OCI-LY3 (cell line): ENCODE measurements around the gene CLVS2.

Experiments used
- H2AFZ ChIP-seq: fragments of 200-600, 300-600 bp; shearing (Covaris generic); 2 replicates; pipeline ENCODE4 v1.6.0; 2014; ENCODE audit warnings: antibody characterized with exemption, low read depth, low read length
- H3K27ac ChIP-seq: fragments of 200-600, 300-600 bp; sonication (generic); 2 replicates; pipeline ENCODE4 v1.5.1; 2014; ENCODE audit warnings: mild to moderate bottlenecking, low read length, moderate library complexity, mixed read lengths
- H3K27me3 ChIP-seq: fragments of 200-600, 300-600 bp; sonication (generic); 2 replicates; pipeline ENCODE4 v1.6.1; 2014; ENCODE audit warnings: low read depth, low read length, mixed read lengths
- H3K36me3 ChIP-seq: fragments of 200-600, 300-600 bp; sonication (generic); replicated peaks from 2 replicates; pipeline ENCODE3; 2014; ENCODE audit warnings: low read depth, low read length, mixed read lengths
- H3K4me1 ChIP-seq: fragments of 300-600, 200-600 bp; sonication (generic); 2 replicates; pipeline ENCODE4 v1.6.1; 2014; ENCODE audit warnings: low read length, mixed read lengths
- H3K4me2 ChIP-seq: fragments of 200-600, 300-600 bp; sonication (generic); 2 replicates; pipeline ENCODE4 v1.6.1; 2014; ENCODE audit warnings: low read length, mixed read lengths
- H3K4me3 ChIP-seq: fragments of 300-600, 200-600 bp; sonication (generic); 2 replicates; pipeline ENCODE4 v1.5.1; 2014; ENCODE audit warnings: antibody characterized with exemption, mild to moderate bottlenecking, low read length, moderate library complexity
- H3K79me2 ChIP-seq: fragments of 300-600, 200-600 bp; shearing (Covaris generic); 2 replicates; pipeline ENCODE4 v1.6.1; 2014; ENCODE audit warnings: mild to moderate bottlenecking, low read length, mixed read lengths
- H3K9ac ChIP-seq: fragments of 300-600, 200-600 bp; shearing (Covaris generic); 2 replicates; pipeline ENCODE4 v1.6.0; 2014; ENCODE audit warnings: mild to moderate bottlenecking, low read length, moderate library complexity
- H3K9me3 ChIP-seq: fragments of 200-600, 300-600 bp; shearing (Covaris generic); 2 replicates; pipeline ENCODE4 v1.6.1; 2014; ENCODE audit warnings: low read length, mixed read lengths; ENCODE audit not compliant: insufficient read depth
- H4K20me1 ChIP-seq: fragments of 200-600, 300-600 bp; sonication (generic); 2 replicates; pipeline ENCODE4 v1.6.1; 2016; ENCODE audit warnings: low read length, mixed read lengths; ENCODE audit not compliant: insufficient read depth
- EZH2phosphoT487 ChIP-seq: fragments of 200-600 bp; shearing (Covaris generic); IDR thresholded peaks from 2 replicates; pipeline ENCODE4 v1.6.1; 2018; ENCODE audit warnings: antibody characterized with exemption, mixed run types, low read depth
- TF ChIP-seq, protein P1 (sequence below): fragments of 200-600, 300-600 bp; sonication (generic); IDR thresholded peaks from 2 replicates; pipeline ENCODE4 v1.5.1; 2014; ENCODE audit warnings: antibody characterized with exemption, low read length, low read depth

The CLVS2 gene

DNA sequence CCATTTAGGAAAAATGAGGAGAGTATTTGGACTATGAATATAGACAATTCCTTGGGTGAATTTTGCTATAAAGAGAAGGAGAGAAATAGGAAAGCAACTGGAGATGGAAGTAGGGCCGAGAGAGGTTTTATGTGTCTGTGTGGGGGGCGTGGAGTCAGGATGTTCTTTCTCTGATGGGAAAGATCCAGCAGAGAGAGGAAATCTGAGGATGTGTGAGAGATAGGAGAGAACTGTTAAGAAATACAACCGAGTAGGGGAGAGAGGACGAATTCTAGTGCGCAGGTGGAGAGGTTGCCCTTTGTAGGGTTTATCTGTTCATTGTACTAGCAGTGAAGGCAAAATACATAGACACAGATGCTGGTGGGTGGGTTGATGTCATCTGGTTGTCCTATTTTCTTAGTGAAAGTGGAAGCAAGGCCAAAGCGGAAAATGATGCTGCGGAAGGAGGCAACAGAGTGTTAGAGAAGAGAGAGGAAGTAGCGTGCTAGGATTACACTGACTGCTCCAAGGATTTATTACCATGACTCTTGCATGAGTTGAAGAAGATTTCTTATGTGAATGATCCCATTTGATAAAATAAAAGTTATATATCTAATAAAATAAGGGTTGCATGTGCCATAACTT is 57.7 kb downstream of the CLVS2 start:
- Histone ChIP-seq H3K9me3 (no peaks in the 10 kb centered on the region), H4K20me1 (no peaks in the 10 kb centered on the region), H3K79me2 (no peaks in the 10 kb centered on the region), H3K27ac (no peak overlapping the region), H3K9ac (no peak overlapping the region), H3K4me2 (no peak overlapping the region), H3K27me3 (no peaks in the 10 kb centered on the region), H3K36me3 (no peaks in the 10 kb centered on the region), H3K4me3 (no peak overlapping the region), H3K4me1 (no peaks in the 10 kb centered on the region), H2AFZ (no peak overlapping the region)
- no peak for TF ChIP-seq EZH2phosphoT487
- TF ChIP-seq, protein P1, sequence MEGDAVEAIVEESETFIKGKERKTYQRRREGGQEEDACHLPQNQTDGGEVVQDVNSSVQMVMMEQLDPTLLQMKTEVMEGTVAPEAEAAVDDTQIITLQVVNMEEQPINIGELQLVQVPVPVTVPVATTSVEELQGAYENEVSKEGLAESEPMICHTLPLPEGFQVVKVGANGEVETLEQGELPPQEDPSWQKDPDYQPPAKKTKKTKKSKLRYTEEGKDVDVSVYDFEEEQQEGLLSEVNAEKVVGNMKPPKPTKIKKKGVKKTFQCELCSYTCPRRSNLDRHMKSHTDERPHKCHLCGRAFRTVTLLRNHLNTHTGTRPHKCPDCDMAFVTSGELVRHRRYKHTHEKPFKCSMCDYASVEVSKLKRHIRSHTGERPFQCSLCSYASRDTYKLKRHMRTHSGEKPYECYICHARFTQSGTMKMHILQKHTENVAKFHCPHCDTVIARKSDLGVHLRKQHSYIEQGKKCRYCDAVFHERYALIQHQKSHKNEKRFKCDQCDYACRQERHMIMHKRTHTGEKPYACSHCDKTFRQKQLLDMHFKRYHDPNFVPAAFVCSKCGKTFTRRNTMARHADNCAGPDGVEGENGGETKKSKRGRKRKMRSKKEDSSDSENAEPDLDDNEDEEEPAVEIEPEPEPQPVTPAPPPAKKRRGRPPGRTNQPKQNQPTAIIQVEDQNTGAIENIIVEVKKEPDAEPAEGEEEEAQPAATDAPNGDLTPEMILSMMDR, result no peak

DNA sequence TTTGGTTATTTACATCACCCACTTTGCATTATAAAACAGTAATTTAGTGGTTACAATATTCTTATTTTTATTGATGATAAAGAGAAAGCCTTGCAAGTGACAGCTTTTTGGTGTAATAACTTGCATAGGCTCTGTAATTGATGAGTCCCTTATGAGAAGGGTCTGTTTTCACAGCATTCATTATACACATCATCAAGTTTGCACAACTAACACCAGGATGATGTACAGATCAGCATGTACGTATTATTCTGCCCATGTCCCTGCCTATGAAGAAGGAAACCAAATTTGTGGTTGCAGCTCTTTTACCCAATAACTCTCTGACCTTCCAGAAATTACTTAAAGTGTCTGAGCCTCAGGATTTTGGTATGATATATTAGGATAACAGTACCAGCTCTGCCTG is 59.2 kb downstream of the CLVS2 start:
- Histone ChIP-seq H3K36me3 (no peaks in the 10 kb centered on the region), H3K4me3 (no peak overlapping the region), H4K20me1 (no peaks in the 10 kb centered on the region), H2AFZ (no peak overlapping the region), H3K4me1 (no peaks in the 10 kb centered on the region), H3K4me2 (no peak overlapping the region), H3K27me3 (no peaks in the 10 kb centered on the region), H3K9ac (no peak overlapping the region), H3K9me3 (no peaks in the 10 kb centered on the region), H3K79me2 (no peaks in the 10 kb centered on the region), H3K27ac (no peak overlapping the region)
- TF ChIP-seq, protein P1, result no peak

DNA sequence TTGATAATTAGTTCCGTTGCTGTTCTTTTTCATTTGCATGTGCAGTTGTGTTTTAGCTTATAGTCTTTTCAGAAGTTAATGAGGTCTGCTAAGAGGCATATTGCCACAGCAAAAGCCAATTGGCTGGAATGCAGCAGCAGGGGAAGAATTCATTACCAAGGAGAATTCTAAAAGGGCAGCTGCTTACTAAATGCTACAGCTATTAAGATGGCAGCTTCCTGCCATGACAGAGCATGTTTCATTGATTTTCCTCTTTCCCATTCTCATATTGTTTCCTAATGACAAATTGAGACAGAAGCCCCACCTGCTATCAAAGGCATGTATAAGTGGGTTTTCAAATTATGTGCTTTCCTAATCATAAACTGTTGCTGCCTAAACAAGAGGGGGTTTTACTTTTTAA is 66.6 kb downstream of the CLVS2 start:
- Histone ChIP-seq H3K4me1 (no peaks in the 10 kb centered on the region), H3K9ac (no peak overlapping the region)

DNA sequence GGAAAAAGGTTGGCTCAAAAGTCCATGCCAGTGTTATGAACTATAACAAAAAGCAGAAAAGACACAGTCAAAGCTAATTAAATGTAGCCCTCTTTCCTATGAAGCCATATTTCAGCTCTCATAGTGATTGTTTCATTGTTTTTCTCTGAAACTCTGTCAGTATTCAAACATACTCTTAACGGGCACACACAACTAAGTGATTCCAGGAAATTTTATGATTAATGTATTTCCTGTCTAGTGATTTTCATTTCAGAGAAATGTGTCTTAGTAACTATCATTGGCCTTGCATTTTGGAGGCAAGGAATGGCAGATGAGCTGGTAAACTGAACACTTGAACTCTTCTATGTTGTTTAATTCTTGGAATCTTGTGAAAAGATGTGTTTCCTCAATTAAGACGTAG is 68.0 kb downstream of the CLVS2 start:
- no peaks in the 10 kb centered on the region for H4K20me1 ChIP-seq
- no peak overlapping the region for H3K4me3 ChIP-seq
- no peaks in the 10 kb centered on the region for H3K27me3 ChIP-seq
- H3K4me1 ChIP-seq, result no peaks in the 10 kb centered on the region
- no peak overlapping the region for H3K27ac ChIP-seq
- no peak overlapping the region for H3K4me2 ChIP-seq
- no peaks in the 10 kb centered on the region for H3K36me3 ChIP-seq
- H3K79me2 ChIP-seq, result no peaks in the 10 kb centered on the region
- H3K9ac ChIP-seq, result no peak overlapping the region
- no peak overlapping the region for H2AFZ ChIP-seq
- no peaks in the 10 kb centered on the region for H3K9me3 ChIP-seq
- TF ChIP-seq EZH2phosphoT487, result no peak
- TF ChIP-seq, protein P1, result no peak

More for the DNA sequence above, 66.6 kb downstream of the CLVS2 start:
- Histone ChIP-seq H3K79me2 (no peaks in the 10 kb centered on the region), H3K9me3 (no peaks in the 10 kb centered on the region), H2AFZ (no peak overlapping the region), H3K36me3 (no peaks in the 10 kb centered on the region), H4K20me1 (no peaks in the 10 kb centered on the region), H3K4me3 (no peak overlapping the region), H3K4me2 (no peak overlapping the region), H3K27me3 (no peaks in the 10 kb centered on the region), H3K27ac (no peak overlapping the region)
- TF ChIP-seq, protein P1, result no peak
- no peak for TF ChIP-seq EZH2phosphoT487
